Fibroblast of skin of right biceps (primary cell): ENCODE measurements around the gene SEMA5A.
A peak's percentile ranks its signal among the peaks of the same experiment; 100 is the strongest.

Source experiments
- DNase-seq: peaks from one replicate; pipeline ENCODE4 v3.0.0-alpha.2; 2013

Gene SEMA5A

DNA sequence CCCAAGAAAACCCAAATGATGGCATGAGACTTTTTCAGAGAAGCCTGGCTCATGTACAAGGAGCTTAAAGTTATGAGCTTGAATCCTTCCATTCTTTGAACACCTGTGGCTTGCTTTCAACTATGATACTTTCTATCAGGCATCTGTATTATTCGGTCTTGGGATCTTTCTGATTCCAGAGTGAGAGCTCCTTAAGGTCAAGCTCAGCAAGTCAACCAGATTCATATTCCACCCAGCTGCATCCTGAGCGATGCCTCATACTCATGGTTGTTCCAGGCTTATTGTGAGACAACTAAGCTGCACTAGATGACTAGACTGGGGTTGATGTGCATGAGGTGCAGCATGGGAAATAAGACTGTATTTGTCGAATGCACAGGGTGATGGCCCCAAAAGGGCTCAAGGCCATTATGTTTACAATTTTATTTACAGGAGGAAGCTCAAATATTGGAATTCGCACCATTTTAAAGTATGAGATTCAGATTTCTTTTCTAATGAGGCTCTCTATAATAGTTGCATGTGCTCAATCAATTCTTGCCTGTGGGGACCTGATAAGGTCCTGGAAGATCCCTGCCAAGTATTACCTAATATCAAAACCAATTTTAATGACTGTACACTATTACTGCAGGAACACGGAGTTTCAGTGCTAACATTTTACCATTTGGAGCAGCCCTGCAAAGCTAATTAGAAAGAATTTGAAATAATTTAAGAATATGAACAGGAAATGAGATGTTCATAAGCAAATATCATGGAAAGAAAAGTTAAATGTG lies 453.8 kb downstream of the SEMA5A start:
- DNase-seq: no peak

DNA sequence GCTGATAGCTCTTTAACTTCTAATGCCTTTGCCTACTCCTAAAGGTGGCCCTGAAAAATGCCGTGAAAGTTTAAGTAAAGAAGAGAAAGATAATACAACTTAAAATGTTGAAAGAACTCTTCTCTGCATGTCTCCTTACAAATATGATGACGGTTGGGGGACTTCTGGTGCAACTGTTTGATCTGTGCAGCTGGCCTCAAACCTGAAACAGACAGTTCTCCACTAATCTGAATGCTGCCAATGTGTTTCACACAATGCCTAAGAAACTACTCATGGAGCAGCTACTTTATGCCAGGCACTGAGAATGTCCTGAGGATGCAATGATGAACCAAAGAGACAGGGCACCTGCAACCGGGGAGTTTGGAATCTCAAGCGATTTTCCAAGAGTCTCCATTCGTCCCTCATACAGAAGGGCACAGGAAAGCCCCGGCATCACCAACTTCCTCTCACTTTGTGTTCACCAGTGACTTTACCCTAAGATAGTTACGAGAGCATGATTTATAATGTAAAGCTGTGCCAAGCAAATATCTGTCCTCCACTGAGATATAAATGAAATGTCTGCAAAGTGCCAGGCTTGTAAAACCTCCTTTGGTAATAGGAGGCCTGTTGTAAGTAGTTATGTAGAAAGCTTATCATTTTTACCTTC lies 455.4 kb downstream of the SEMA5A start:
- no peak for DNase-seq

DNA sequence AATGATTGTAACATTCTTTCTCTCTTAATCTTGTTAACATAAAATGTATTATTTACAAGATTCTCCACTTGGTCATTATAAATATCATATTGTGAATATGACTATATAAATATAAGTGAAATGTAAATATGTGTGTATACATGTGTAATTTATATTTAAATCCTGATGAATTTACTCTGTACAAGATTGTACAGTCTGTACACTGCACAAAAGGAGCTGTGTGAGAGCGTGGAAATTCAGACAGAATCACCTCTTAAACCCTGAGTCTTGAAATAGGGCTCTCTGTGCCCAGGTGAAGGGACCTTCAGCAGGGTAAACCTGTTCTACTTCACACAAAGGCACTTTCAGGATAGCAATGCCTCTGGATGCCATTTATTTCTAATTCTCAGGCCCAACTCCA lies 456.0 kb downstream of the SEMA5A start:
- DNase-seq: no peak

- no peak for DNase-seq
These were observed 462.9 kb downstream of the SEMA5A start for GRCh38 chr5:9082996-9083395.

DNA sequence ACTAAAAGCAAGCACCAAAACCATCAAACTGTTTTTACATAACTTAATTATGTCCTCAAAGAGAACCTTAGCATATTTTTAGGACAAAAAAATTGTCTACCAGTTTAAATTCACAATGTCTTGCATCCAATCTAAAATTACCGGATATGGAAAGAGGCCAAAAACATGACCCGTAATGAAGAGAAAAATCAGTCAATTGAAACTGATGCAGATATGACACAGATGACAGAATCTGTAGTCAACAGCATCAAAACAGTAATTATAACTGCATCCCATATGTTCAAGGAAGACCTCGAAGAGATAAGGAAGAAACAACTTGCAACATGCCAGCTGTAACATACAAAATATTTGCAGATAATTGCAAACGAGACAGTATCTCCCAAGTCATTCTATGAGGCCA lies 473.2 kb downstream of the SEMA5A start:
- no peak for DNase-seq

DNA sequence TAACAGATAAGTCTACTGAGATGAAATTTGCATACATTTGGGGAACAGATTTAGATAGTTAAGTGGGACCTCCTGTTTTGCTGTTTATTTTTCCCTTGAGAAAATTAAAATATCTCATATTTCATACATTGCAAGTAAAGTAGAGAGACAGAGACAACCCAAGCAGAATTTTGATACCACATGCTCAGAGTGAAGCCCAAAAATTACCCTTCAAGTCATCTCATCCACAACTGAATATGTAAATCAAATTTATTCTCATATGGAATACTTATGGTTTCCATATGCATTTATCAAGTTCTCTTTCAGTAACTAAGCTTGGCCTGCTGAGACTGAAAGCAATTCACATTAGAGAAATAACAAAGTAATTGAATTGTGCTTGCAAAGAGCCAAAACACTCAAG lies 474.4 kb downstream of the SEMA5A start:
- DNase-seq: no peak

GRCh38 chr5:9071074-9071473 lies 474.8 kb downstream of the SEMA5A start:
- no peak for DNase-seq

DNA sequence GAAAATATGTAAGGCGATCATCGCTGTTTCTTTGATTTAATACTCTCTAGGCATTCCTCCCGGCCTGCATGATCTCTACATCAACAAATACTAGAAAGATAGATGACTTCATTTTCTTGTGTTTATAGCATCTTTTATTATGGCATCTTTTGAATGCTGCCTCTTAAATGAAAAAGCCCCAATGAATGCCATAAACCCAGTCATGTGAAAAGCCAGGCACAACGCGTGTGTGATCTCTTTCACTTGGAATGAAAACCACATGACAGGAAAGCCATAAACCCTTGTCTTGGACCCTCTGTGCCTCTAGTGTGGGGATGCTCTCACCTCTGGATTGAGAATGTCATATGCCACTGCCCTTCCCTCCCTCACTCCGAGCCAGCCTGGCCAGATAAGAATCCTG lies 476.2 kb downstream of the SEMA5A start:
- DNase-seq: peak; percentile 60

DNA sequence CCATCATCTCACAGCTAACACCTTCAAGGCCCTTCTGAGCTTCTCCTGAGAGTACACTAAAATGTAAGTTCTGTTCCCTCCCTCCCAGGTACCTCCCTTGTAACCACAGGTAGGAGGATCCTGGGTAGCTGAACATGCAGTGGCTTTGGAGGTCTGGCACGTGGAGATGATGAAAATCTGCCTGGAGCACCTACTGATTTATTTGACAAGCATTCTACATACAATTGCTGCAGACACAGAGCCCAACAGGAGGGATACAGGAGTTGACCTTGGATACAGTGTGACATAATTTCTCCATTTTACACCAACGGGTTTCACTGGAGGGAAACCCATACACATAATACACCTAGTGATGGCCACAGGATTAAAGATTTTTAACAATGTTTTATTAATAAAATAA lies 478.7 kb downstream of the SEMA5A start:
- no peak for DNase-seq

DNA sequence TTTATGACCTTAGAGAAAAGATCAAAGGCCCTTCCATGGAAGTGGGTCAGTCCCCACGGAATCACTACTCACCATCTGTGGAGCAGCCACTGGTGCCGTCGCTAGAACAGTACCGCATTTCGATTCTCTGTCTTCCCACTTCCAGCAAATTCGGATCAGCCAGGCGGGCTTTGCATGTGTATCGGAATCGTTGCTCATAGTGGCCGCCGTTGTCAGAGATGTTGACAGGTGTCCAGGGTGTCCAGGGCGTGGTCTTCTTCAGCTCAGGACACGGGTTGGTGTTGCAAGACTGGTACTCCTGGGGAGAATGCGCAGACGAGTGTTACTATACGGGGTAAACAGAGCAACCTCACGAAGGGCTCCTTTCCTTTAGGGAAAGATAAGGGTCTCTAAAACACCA lies 479.5 kb downstream of the SEMA5A start:
- no peak for DNase-seq

- no peak for DNase-seq
These were observed 482.1 kb downstream of the SEMA5A start for GRCh38 chr5:9063615-9064245.

GRCh38 chr5:9062873-9063272 lies 483.0 kb downstream of the SEMA5A start:
- no peak for DNase-seq

DNA sequence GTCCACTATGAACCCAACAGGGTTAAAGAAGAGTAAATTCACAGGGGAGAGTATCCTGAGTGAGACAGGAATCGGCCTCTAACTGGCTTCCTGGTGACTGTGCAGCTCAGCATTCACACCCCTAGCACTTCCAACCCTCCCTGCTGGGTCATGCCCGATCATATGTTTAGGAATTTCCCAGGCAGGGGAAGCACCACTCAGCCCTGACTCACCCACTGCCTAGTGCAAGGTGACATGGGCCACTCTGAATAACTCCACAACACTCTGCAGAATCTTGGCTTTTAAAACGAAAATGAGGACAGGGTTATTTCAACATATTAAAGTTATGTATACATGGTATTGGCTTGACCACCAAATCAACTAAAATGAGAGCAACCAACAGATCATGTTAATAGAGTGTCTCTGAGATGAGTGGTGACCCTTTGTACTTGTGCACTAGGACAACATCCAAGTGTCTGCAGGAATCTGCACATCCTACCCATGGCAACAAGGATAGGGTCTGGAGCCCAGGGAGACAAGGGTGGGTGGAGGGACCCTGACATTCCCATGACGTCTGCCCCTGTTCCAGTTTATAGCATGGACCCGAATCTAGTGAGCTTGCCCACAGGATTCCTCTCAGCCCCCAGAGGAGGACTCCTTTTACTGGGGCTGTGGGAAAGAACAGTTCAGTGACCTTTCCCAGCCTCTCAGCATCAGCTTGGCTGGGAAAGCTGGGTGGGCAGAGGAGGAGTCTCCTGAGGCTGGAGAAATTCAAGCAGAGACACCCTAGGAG lies 485.8 kb downstream of the SEMA5A start:
- peak; percentile 95 for DNase-seq

DNA sequence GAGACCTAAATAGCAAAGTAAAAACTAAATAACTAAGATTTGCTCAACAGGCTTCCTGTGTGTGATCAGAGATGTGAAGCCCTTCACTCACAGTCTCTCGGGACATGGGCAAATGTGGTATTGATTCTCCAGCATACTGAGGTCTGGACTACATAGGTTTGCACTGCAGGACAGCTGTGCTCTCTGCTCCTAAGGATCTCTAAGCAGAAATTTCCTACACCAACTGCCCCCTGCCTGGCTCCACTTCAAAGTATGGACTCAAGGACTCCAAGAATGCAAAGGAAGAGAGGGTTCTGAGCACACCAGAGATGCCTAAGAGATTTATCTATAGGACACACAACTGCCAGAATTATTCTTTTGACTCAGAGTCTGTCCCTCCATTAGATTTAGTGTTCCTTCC lies 487.2 kb downstream of the SEMA5A start:
- DNase-seq: peak; percentile 62

DNA sequence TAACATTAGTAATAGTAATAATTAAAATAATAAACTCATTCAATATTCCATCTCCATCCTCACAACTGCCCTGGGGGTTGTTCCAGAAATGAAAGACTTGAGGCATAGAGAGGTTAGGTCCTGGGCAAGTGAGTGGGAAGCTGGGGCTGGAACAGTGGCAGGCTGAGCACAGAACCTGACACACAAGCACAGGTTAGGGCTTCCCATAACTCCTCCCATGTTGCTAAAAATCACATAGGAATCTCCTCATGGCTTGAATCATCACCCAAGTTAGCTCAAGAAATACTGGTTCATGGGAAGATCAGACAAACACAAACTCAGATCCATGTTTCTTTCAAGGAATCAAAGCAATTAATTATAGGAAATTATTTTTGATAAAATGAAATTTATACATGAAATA lies 487.7 kb downstream of the SEMA5A start:
- peak; percentile 8 for DNase-seq

DNA sequence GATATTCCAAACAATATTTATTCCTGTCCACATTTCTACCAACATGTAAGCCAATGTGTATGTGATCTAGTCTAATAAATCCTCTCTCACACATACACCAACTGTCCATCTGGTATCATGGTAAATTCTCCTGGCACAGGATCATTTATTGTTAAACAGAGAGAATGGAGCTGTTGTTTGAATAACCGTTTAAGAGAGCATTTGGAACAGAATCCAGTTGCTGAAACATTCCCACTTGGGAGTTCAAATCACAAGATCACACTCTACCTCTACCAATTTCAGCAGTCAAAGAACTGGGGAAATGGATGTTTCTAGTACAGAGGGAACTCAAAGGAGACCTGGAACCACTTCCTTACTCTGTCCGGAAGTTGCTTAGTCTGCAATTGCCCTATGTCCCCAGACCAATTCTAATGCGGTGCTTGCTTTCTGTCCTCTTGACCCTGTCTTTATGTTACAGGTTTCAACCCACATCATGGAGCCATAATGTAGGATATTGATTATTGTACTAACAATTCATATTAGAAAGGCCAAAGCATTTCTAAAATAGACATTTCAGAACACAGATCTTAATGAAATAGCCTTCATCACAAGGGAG lies 488.4 kb downstream of the SEMA5A start:
- no peak for DNase-seq

DNA sequence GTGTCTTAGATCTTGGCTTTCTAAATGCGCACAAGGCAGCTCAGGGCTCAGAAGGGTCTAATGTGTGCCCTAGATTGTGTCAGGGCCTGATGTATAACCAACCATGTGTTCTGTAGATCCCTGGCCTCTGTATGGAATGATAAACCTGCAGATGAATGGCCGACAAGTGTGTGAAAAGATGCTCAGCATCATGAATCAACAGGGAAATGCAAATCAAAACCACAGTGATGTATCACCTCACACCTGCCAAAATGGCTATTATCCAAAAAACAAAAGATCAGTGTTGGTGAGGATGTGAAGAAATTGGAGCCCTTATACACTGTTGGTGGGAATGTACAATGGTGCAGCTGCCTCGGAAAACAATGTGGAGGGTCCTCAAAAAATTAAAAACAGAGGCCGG lies 489.8 kb downstream of the SEMA5A start:
- peak; percentile 3 for DNase-seq

DNA sequence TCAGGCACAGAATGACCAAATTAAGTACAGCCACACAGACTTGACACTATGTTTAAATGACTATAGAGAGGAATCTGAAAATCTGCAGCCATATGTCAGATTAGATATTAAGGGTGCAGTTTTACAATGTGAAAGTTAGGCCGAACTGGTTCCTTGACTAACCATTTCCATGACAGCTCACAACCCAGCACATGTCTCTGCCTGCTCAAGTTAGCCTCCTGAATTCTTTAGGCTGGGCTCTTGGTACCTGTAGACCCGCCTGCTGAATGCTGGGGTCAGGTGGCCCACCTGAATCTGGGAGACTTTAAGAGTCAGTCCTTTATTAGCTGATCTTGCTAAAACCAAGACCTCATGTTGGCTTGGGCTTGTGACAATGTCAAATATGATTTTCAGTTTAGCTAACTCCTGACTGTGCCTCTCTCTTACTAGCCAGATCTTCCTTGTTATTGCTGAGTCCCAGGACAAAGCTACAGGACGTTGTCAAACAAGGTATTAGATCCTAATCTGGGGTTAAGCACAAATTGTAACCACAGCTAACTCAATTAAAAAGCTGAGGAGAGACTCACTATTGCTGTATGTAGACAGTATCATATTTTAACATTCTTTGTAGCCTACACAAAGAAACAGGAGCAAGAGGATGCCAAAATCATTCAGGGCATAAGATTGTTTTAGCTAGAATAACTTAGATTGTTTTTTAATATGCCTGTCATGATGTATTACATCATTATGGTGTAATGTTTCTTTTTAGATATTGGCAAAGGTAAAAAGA lies 490.9 kb downstream of the SEMA5A start:
- DNase-seq: peak; percentile 4

DNA sequence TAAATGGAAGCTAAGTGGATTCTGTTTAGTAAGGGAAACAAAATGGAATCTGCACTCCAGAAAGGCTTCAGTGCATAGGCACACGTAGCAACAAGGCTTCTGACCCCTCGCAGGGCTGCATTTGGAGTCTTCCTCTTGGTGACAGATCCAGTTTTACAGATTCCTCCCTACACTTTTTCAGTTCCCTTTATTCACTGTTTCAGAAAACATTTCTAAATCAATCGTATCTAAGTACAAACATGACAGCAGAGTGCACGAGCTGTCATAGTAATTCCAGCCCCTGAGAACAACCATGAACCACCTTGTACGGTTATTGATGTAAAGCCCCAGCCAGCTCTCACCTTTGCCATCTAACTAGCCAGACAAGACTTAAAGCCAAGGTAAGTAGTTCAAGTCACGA lies 491.6 kb downstream of the SEMA5A start:
- DNase-seq: no peak

DNA sequence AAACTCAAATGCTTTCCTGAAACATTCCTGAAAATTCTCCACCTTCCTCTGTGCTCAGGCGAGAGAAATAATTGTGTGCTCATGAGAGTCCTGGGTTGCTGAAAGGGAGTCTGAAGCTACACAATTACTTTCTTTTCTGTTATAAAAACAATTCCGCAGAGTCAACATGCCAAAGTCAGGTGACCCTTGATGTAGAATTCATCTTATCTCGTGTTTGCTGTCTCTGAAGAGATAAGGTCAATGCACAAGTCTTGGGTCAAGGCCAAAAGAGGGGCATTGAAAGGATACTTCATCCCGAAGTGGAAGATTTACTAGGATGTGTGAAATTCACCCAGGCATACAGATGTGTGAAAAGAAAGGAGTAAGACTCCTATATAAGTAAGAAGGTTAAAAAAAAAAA lies 493.5 kb downstream of the SEMA5A start:
- no peak for DNase-seq

- DNase-seq: no peak
These were observed 494.1 kb downstream of the SEMA5A start for GRCh38 chr5:9051779-9052178.

DNA sequence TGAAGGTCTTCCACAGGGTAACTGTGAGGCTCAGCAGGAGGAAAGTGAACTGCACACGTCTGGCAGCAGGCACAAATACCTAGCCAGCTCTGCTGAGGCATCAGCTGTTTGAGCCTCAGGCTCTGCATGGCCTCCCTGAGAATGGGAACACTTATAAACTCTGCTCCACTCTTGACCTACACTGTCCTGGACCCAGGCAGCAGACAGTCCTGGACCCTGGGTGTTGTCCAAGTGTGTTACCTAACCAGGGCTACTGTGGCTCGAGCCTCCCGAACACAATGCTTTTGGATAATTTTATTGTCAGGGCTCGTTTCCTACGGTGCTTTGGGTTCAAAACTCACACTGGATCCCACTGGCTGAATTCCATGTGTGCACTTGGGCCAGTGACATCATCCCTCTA lies 497.9 kb downstream of the SEMA5A start:
- DNase-seq: no peak
